Endothelial cell (in vitro differentiated cells): Measurements from ENCODE around the gene HTT. TPM values are rescaled to one million over a fixed set of nuclear protein-coding genes. Genes with fewer than 3 reads are reported as not detected.

ENCODE experiments used
- DNase-seq: peaks from one replicate; pipeline ENCODE4 v3.0.0; 2021; ENCODE audit warnings: low spot score
- H3K27ac Mint-ChIP-seq: one replicate; pipeline ENCODE4 v1.8.0; 2021; ENCODE audit warnings: mixed read lengths, inconsistent platforms; ENCODE audit not compliant: unreplicated experiment
- H3K27me3 Mint-ChIP-seq: one replicate; pipeline ENCODE4 v1.8.0; 2021; ENCODE audit warnings: mild to moderate bottlenecking, moderate library complexity, mixed read lengths, inconsistent platforms; ENCODE audit not compliant: unreplicated experiment
- H3K36me3 Mint-ChIP-seq: one replicate; pipeline ENCODE4 v1.8.0; 2021; ENCODE audit warnings: mild to moderate bottlenecking, low read depth, mixed read lengths, inconsistent platforms; ENCODE audit not compliant: unreplicated experiment
- H3K4me1 Mint-ChIP-seq: one replicate; pipeline ENCODE4 v1.8.0; 2021; ENCODE audit warnings: mild to moderate bottlenecking, mixed read lengths, inconsistent platforms; ENCODE audit not compliant: unreplicated experiment
- H3K4me3 Mint-ChIP-seq: one replicate; pipeline ENCODE4 v1.8.0; 2021; ENCODE audit warnings: mild to moderate bottlenecking, mixed read lengths, inconsistent platforms; ENCODE audit not compliant: unreplicated experiment
- H3K9me3 Mint-ChIP-seq: one replicate; pipeline ENCODE4 v1.8.0; 2021; ENCODE audit warnings: mixed read lengths, inconsistent platforms; ENCODE audit not compliant: unreplicated experiment
- CTCF ChIP-seq: fragments of 200-600 bp; sonication (generic); IDR thresholded peaks from one replicate; pipeline ENCODE4 v1.5.0; 2021; ENCODE audit warnings: antibody characterized with exemption; ENCODE audit not compliant: unreplicated experiment
- total RNA-seq: library from RNA; stranded (reverse); fragmentation: NEBNext Ultra II Directional; extraction: Animal tissue kit (Norgen Biotek cat#: 25700); gene quantifications from one replicate; pipeline ENCODE4 v1.2.1, GENCODE V29; 2021; ENCODE audit not compliant: unreplicated experiment

HTT gene
- total RNA-seq, 1 donor from 2014 or later: 62.4 TPM

GRCh38 chr4:3041192-3042142, 33.0 kb upstream of the HTT start:
- Mint-ChIP-seq H3K4me1 (peaks cover 4% of the 10 kb centered on the region), H3K9me3 (no peaks in the 10 kb centered on the region), H3K27ac (no peak overlapping the region), H3K27me3 (no peaks in the 10 kb centered on the region), H3K36me3 (no peaks in the 10 kb centered on the region), H3K4me3 (no peak overlapping the region)
- no peak for TF ChIP-seq CTCF
- DNase-seq: no peak

- no peak for DNase-seq
- Mint-ChIP-seq H3K4me1 (peaks cover 3% of the 10 kb centered on the region), H3K27ac (no peak overlapping the region), H3K9me3 (no peaks in the 10 kb centered on the region), H3K27me3 (no peaks in the 10 kb centered on the region), H3K4me3 (no peak overlapping the region), H3K36me3 (no peaks in the 10 kb centered on the region)
- no peak for TF ChIP-seq CTCF
These were observed 32.3 kb upstream of the HTT start for GRCh38 chr4:3042226-3042625.

- H3K27ac Mint-ChIP-seq: no peak overlapping the region
- H3K27me3 Mint-ChIP-seq: no peaks in the 10 kb centered on the region
- no peaks in the 10 kb centered on the region for H3K36me3 Mint-ChIP-seq
These were observed 31.0 kb upstream of the HTT start for GRCh38 chr4:3043282-3044020.

GRCh38 chr4:3044870-3045819, 29.3 kb upstream of the HTT start:
- no peaks in the 10 kb centered on the region for H3K4me1 Mint-ChIP-seq
- no peak for TF ChIP-seq CTCF
- no peaks in the 10 kb centered on the region for H3K36me3 Mint-ChIP-seq
- H3K9me3 Mint-ChIP-seq: no peaks in the 10 kb centered on the region
- H3K27ac Mint-ChIP-seq: no peak overlapping the region
- no peaks in the 10 kb centered on the region for H3K27me3 Mint-ChIP-seq
- DNase-seq: no peak
- H3K4me3 Mint-ChIP-seq: no peak overlapping the region

More at GRCh38 chr4:3043282-3044020, 31.0 kb upstream of the HTT start:
- Mint-ChIP-seq H3K9me3 (no peaks in the 10 kb centered on the region), H3K4me3 (no peak overlapping the region), H3K4me1 (no peaks in the 10 kb centered on the region)
- no peak for TF ChIP-seq CTCF
- DNase-seq: no peak
